Brain pericyte (primary cell): ENCODE results near the gene ACKR3.

ENCODE experiments used
- DNase-seq: peaks from one replicate; pipeline ENCODE4 v3.0.0-alpha.2; 2012; ENCODE audit warnings: low read depth, low spot score

The ACKR3 gene

GRCh38 chr2:236568922-236569572 lies 578 bp upstream of the ACKR3 start:
- DNase-seq, result no peak

GRCh38 chr2:236570081-236570868 lies 650 bp downstream of the ACKR3 start:
- DNase-seq, result no peak

GRCh38 chr2:236571145-236571544 lies 1.5 kb downstream of the ACKR3 start:
- DNase-seq, result no peak

GRCh38 chr2:236572482-236572881 lies 2.9 kb downstream of the ACKR3 start:
- no peak for DNase-seq

- DNase-seq, result no peak
Observed at GRCh38 chr2:236573066-236573929, 3.7 kb downstream of the ACKR3 start.

GRCh38 chr2:236574000-236574399 lies 4.4 kb downstream of the ACKR3 start:
- DNase-seq, result no peak

GRCh38 chr2:236574424-236575145 lies 5.0 kb downstream of the ACKR3 start:
- no peak for DNase-seq

GRCh38 chr2:236575510-236575909 lies 5.9 kb downstream of the ACKR3 start:
- DNase-seq, result no peak

GRCh38 chr2:236576087-236576486 lies 6.5 kb downstream of the ACKR3 start:
- no peak for DNase-seq

- no peak for DNase-seq
Observed at GRCh38 chr2:236576953-236577352, 7.3 kb downstream of the ACKR3 start.

- DNase-seq, result no peak
Observed at GRCh38 chr2:236577481-236578410, 8.1 kb downstream of the ACKR3 start.

GRCh38 chr2:236578411-236578846 lies 8.8 kb downstream of the ACKR3 start:
- no peak for DNase-seq

- DNase-seq, result no peak
Observed at GRCh38 chr2:236579048-236579745, 9.6 kb downstream of the ACKR3 start.

GRCh38 chr2:236579746-236580315 lies 10.2 kb downstream of the ACKR3 start:
- no peak for DNase-seq

GRCh38 chr2:236580746-236581355 lies 11.2 kb downstream of the ACKR3 start:
- DNase-seq, result no peak

GRCh38 chr2:236581546-236581945 lies 11.9 kb downstream of the ACKR3 start:
- DNase-seq, result no peak

GRCh38 chr2:236582968-236583367 lies 13.3 kb downstream of the ACKR3 start:
- DNase-seq, result no peak

- DNase-seq, result no peak
Observed at GRCh38 chr2:236583621-236584203, 14.1 kb downstream of the ACKR3 start.
